Thoracic aorta (tissue), 2 donors: ENCODE measurements around the gene RNF125. TPM values are rescaled to one million over a fixed set of nuclear protein-coding genes. Genes with fewer than 3 reads are reported as not detected.

Experiments
- ATAC-seq: fragments of 150-250 bp; one replicate; pipeline ENCODE4 v1.8.0; 2017; ENCODE audit warnings: low read depth; ENCODE audit not compliant: insufficient number of reproducible peaks, low FRiP score
- DNase-seq: peaks from one replicate; pipeline ENCODE4 v3.0.0-alpha.2; 2020; ENCODE audit warnings: low spot score
- H3K27ac ChIP-seq, 2 donors: fragments of 200-600 bp; sonication (generic); 1 replicate in 1 of 2; 2 replicates in 1 of 2; pipeline ENCODE4 v1.5.1; 2016; ENCODE audit warnings: mild to moderate bottlenecking in 2 of 2, moderate library complexity in 2 of 2
- H3K27me3 ChIP-seq: fragments of 200-600 bp; sonication (generic); replicated peaks from 2 replicates; pipeline ENCODE4 v1.6.0; 2016; ENCODE audit warnings: mild to moderate bottlenecking; ENCODE audit not compliant: insufficient read depth
- H3K36me3 ChIP-seq: fragments of 200-600 bp; sonication (generic); one replicate; pipeline ENCODE4 v1.5.1; 2016
- H3K4me1 ChIP-seq, 2 donors: fragments of 200-600 bp; sonication (generic); 1 replicate in 1 of 2; 2 replicates in 1 of 2; pipeline versions ENCODE4 v1.5.1 to v1.6.0; 2016; ENCODE audit warnings: low read depth in 2 of 2, mild to moderate bottlenecking in 1 of 2; ENCODE audit not compliant: control insufficient read depth in 1 of 2
- H3K4me3 ChIP-seq: fragments of 200-600 bp; sonication (generic); 2 replicates; pipeline ENCODE4 v1.5.1; 2016; ENCODE audit warnings: mild to moderate bottlenecking
- H3K9me3 ChIP-seq: fragments of 200-600 bp; sonication (generic); 2 replicates; pipeline ENCODE4 v1.5.1; 2016
- total RNA-seq, 2 donors: library from RNA; depleted of rRNA; stranded (reverse); fragments of >200 nt; gene quantifications; one replicate each; pipeline versions ENCODE4 v1.1.0 to v1.2.3, GENCODE V29; 2016
- TF ChIP-seq, protein P1 (sequence below): fragments of 200-600 bp; sonication (generic); IDR thresholded peaks from one replicate; pipeline ENCODE4 v1.5.1; 2019; ENCODE audit warnings: antibody characterized with exemption

The RNF125 gene
- total RNA-seq, 2 donors from 2014 or later, result 2.2 to 4.6 TPM

- H3K27me3 ChIP-seq, result no peaks in the 10 kb centered on the region
- no peak overlapping the region for H3K27ac ChIP-seq
- no peak overlapping the region for H3K4me3 ChIP-seq
- H3K36me3 ChIP-seq, result no peaks in the 10 kb centered on the region
- TF ChIP-seq, protein P1, sequence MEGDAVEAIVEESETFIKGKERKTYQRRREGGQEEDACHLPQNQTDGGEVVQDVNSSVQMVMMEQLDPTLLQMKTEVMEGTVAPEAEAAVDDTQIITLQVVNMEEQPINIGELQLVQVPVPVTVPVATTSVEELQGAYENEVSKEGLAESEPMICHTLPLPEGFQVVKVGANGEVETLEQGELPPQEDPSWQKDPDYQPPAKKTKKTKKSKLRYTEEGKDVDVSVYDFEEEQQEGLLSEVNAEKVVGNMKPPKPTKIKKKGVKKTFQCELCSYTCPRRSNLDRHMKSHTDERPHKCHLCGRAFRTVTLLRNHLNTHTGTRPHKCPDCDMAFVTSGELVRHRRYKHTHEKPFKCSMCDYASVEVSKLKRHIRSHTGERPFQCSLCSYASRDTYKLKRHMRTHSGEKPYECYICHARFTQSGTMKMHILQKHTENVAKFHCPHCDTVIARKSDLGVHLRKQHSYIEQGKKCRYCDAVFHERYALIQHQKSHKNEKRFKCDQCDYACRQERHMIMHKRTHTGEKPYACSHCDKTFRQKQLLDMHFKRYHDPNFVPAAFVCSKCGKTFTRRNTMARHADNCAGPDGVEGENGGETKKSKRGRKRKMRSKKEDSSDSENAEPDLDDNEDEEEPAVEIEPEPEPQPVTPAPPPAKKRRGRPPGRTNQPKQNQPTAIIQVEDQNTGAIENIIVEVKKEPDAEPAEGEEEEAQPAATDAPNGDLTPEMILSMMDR, result no peak
- peaks cover 0 to 8% of the 10 kb centered on the region in 2 donors for H3K4me1 ChIP-seq
- no peak for DNase-seq
- no peak for ATAC-seq
- H3K9me3 ChIP-seq, result peaks cover 13% of the 10 kb centered on the region
Measured at GRCh38 chr18:31978616-31979015, 40.0 kb upstream of the RNF125 start.

- peaks cover 0 to 8% of the 10 kb centered on the region in 2 donors for H3K4me1 ChIP-seq
- peaks cover 2% of the 10 kb centered on the region for H3K9me3 ChIP-seq
- TF ChIP-seq, protein P1, result no peak
- H3K36me3 ChIP-seq, result no peaks in the 10 kb centered on the region
- no peaks in the 10 kb centered on the region for H3K27me3 ChIP-seq
- DNase-seq (no peak), ATAC-seq (no peak)
- H3K4me3 ChIP-seq, result no peak overlapping the region
- H3K27ac ChIP-seq, result no peak overlapping the region
Measured at GRCh38 chr18:31979714-31980113, 38.9 kb upstream of the RNF125 start.

DNA sequence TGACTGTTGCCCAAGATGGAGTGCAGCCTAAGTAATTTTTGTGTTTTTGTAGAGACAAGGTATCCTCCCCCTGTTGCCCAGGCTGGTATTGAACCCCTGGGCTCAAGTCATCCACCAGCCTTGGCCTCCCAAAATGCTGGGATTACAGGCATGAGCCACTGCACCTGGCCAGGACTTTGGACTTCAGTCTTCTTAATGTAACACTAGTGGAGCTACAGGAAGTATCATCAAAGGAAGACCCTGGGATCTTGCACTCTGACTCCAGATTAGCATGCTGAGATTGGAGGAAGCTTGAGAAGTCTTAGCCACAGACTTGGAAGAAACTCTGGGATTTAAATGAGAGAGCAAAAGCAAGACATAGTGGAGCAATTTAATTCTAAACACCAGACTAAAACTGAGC, 37.8 kb upstream of the RNF125 start:
- H3K4me3 ChIP-seq, result no peak overlapping the region
- no peaks in the 10 kb centered on the region for H3K27me3 ChIP-seq
- H3K4me1 ChIP-seq, result peaks cover 0 to 8% of the 10 kb centered on the region in 2 donors
- H3K27ac ChIP-seq, result no peak overlapping the region
- no peaks in the 10 kb centered on the region for H3K36me3 ChIP-seq
- H3K9me3 ChIP-seq, result no peaks in the 10 kb centered on the region
- DNase-seq (no peak), ATAC-seq (no peak)
- TF ChIP-seq, protein P1, result no peak

DNA sequence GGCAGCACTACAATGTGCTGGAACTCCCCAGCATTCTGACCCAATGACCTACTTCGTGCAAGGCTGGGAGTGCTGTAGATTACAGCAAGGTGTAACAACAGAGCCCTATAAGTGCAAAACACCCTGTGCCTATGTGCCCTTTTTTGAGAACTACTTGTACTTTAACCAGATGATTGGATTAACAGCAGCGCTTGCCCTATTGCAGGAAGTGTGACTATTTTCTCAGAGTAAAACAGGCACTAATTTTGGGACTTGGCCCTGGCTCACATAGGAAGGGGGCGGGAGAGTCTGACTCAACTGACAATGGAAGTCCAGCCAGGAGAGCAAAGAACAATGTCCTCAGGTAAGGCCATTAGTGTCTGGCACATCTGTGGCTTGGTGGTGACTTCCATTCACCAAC, 35.6 kb upstream of the RNF125 start:
- H3K9me3 ChIP-seq, result no peaks in the 10 kb centered on the region
- no peaks in the 10 kb centered on the region for H3K36me3 ChIP-seq
- DNase-seq (no peak), ATAC-seq (no peak)
- no peaks in the 10 kb centered on the region for H3K27me3 ChIP-seq
- H3K4me3 ChIP-seq, result no peak overlapping the region
- H3K4me1 ChIP-seq, result peaks cover 0 to 8% of the 10 kb centered on the region in 2 donors
- peak overlapping the region in 1 of 2 donors; percentile 30 for H3K27ac ChIP-seq
- TF ChIP-seq, protein P1, result no peak

GRCh38 chr18:31983976-31984375, 34.6 kb upstream of the RNF125 start:
- Histone ChIP-seq H3K27ac (no peak overlapping the region), H3K27me3 (no peaks in the 10 kb centered on the region), H3K9me3 (no peaks in the 10 kb centered on the region), H3K4me3 (no peak overlapping the region), H3K4me1 (peaks cover 0 to 8% of the 10 kb centered on the region in 2 donors), H3K36me3 (no peaks in the 10 kb centered on the region)
- no peak for ATAC-seq
- TF ChIP-seq, protein P1, result no peak
- DNase-seq, result no peak
